ENCODE data around the gene KIF16B. TPM values are rescaled to one million over a fixed set of nuclear protein-coding genes. Genes with fewer than 3 reads are reported as not detected.

The KIF16B gene
- total and polyA plus RNA-seq, 2 donors (not counting 3 experiments of a cell fraction or from before 2014, with no cell fraction given) = 2.9 to 8.8 TPM

- H3K4me3 ChIP-seq (replicated peaks in 1 of 3; ENCODE audit: insufficient read depth in 1 of 3, low read depth in 1 of 3, low read length in 3 of 3) = no peak overlapping the region
- no peaks in the 10 kb centered on the region for H3K9me1 ChIP-seq (replicated peaks; ENCODE audit: control insufficient read depth, extremely low read depth, insufficient read depth, low read length)
- no peaks in the 10 kb centered on the region for H3K4me1 ChIP-seq (ENCODE audit: control insufficient read depth, extremely low read depth, insufficient read depth, low read length)
- dilution Hi-C loops (cut with MboI; ENCODE audit: extremely low pct_ligation_motif_present, low sequenced_read_pairs) (no loop called here), intact Hi-C loops (cut with micrococcal nuclease) (no loop called here)
- FAIRE-seq = no peak
- DNase-seq (ENCODE audit: low read depth, low spot score) = no peak
- no peaks in the 10 kb centered on the region for H4K20me1 ChIP-seq (replicated peaks; ENCODE audit: control insufficient read depth, extremely low read depth, insufficient read depth, low read length)
- H2AFZ ChIP-seq (ENCODE audit: low read depth, low read length) = no peak overlapping the region
- no peaks in the 10 kb centered on the region for H3K79me2 ChIP-seq (ENCODE audit: control insufficient read depth, insufficient read depth, low read length)
- H3K9ac ChIP-seq (replicated peaks; ENCODE audit: extremely low read depth, insufficient read depth, low read length) = no peak overlapping the region
- TF ChIP-seq, protein P1, sequence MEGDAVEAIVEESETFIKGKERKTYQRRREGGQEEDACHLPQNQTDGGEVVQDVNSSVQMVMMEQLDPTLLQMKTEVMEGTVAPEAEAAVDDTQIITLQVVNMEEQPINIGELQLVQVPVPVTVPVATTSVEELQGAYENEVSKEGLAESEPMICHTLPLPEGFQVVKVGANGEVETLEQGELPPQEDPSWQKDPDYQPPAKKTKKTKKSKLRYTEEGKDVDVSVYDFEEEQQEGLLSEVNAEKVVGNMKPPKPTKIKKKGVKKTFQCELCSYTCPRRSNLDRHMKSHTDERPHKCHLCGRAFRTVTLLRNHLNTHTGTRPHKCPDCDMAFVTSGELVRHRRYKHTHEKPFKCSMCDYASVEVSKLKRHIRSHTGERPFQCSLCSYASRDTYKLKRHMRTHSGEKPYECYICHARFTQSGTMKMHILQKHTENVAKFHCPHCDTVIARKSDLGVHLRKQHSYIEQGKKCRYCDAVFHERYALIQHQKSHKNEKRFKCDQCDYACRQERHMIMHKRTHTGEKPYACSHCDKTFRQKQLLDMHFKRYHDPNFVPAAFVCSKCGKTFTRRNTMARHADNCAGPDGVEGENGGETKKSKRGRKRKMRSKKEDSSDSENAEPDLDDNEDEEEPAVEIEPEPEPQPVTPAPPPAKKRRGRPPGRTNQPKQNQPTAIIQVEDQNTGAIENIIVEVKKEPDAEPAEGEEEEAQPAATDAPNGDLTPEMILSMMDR (IDR thresholded peaks at IDR 0.05; ENCODE audit: extremely low read depth in 1 of 2, insufficient read depth in 1 of 2, low read depth in 1 of 2, low read length in 2 of 2) = no peak
- TF ChIP-seq FOS (IDR thresholded peaks at IDR 0.05; ENCODE audit: borderline replicate concordance, insufficient read depth, low read length) = no peak
- TF ChIP-seq POLR2AphosphoS5 (IDR thresholded peaks at IDR 0.05; ENCODE audit: insufficient read depth, low read depth, low read length) = no peak
- TF ChIP-seq GATA2 (IDR thresholded peaks at IDR 0.05; ENCODE audit: insufficient read depth, insufficient read length, low read depth, low read length) = no peak
- no peak for TF ChIP-seq POLR2A (IDR thresholded peaks at IDR 0.05; ENCODE audit: low read depth, low read length)
- no peak for TF ChIP-seq MYC (IDR thresholded peaks at IDR 0.05; ENCODE audit: low read depth, low read length)
- TF ChIP-seq EZH2 (IDR thresholded peaks at IDR 0.05; ENCODE audit: borderline replicate concordance, low read depth, low read length, severe bottlenecking) = no peak
- TF ChIP-seq, protein P2, sequence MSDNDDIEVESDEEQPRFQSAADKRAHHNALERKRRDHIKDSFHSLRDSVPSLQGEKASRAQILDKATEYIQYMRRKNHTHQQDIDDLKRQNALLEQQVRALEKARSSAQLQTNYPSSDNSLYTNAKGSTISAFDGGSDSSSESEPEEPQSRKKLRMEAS (IDR thresholded peaks at IDR 0.05; ENCODE audit: insufficient read depth, insufficient read length) = no peak
- no peak for TF ChIP-seq JUN (IDR thresholded peaks at IDR 0.05; ENCODE audit: borderline replicate concordance, insufficient read depth, insufficient read length, low read depth)
- H3K27me3 ChIP-seq (ENCODE audit: control insufficient read depth in 2 of 2, insufficient read depth in 2 of 2, low read length in 2 of 2) = no peaks in the 10 kb centered on the region
- ChIA-PET POLR2A (no interaction called here), CTCF (no interaction called here)
- H3K4me2 ChIP-seq (ENCODE audit: insufficient read depth, low read length) = no peak overlapping the region
- H3K27ac ChIP-seq (ENCODE audit: insufficient read depth, low read depth, low read length) = no peak overlapping the region
- no TSS peak for BruUV-seq (replicated peaks)
- no peaks in the 10 kb centered on the region for H3K9me3 ChIP-seq (replicated peaks; ENCODE audit: control insufficient read depth, insufficient read depth, low read length)
- no peaks in the 10 kb centered on the region for H3K36me3 ChIP-seq (ENCODE audit: control insufficient read depth in 2 of 2, extremely low read depth in 1 of 2, insufficient read depth in 2 of 2, low read length in 2 of 2)
These were observed 343.4 kb downstream of the KIF16B start for GRCh38 chr20:16229813-16230212.
